GM12872 (cell line): ENCODE data around the gene IFNG-AS1.
A peak's percentile ranks its signal among the peaks of the same experiment; 100 is the strongest.

ENCODE experiments used
- CTCF ChIP-seq: IDR thresholded peaks from 3 replicates; pipeline ENCODE4 v1.5.1; 2011; ENCODE audit warnings: low read depth, mild to moderate bottlenecking, low read length, moderate library complexity; ENCODE audit not compliant: insufficient read depth

IFNG-AS1 gene

GRCh38 chr12:68048648-68049297, 59.5 kb downstream of the IFNG-AS1 start:
- TF ChIP-seq CTCF = no peak

GRCh38 chr12:68056300-68056699, 67.1 kb downstream of the IFNG-AS1 start:
- no peak for TF ChIP-seq CTCF

- no peak for TF ChIP-seq CTCF
Measured at GRCh38 chr12:68063900-68064590, 74.8 kb downstream of the IFNG-AS1 start.

GRCh38 chr12:68065163-68065562, 75.9 kb downstream of the IFNG-AS1 start:
- TF ChIP-seq CTCF = no peak

GRCh38 chr12:68065687-68066086, 76.4 kb downstream of the IFNG-AS1 start:
- no peak for TF ChIP-seq CTCF

GRCh38 chr12:68067762-68068376, 78.6 kb downstream of the IFNG-AS1 start:
- TF ChIP-seq CTCF = peak; percentile 55

GRCh38 chr12:68069275-68069674, 80.0 kb downstream of the IFNG-AS1 start:
- no peak for TF ChIP-seq CTCF
